ENCODE measurements around the gene USP2.
"Not testable (repeated sequence)": the region's sequence is repeated elsewhere in the genome, so short reads cannot be mapped to it uniquely, and the experiment has no call there.

USP2 gene

DNA sequence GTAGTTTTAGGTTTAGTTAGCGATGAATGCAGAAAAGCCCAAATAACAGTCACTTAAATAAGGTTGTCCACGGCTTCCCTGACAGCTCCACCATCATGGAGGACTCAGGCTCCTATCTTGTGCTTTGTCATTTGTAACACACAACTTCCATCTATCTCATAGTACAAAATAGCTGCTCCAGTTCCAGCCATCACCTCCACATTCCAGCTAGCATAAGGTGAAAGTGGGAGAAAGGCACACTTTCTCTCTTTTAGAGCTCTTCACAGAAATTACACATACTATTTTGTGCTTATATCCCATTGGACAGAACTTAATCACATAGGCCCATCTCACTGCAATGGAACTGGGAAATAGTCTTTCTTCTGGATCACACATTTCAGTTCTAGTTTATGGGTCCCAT is 32.8 kb upstream of the USP2 start:
- DNase-seq (ENCODE audit: low read depth), result no peak

DNA sequence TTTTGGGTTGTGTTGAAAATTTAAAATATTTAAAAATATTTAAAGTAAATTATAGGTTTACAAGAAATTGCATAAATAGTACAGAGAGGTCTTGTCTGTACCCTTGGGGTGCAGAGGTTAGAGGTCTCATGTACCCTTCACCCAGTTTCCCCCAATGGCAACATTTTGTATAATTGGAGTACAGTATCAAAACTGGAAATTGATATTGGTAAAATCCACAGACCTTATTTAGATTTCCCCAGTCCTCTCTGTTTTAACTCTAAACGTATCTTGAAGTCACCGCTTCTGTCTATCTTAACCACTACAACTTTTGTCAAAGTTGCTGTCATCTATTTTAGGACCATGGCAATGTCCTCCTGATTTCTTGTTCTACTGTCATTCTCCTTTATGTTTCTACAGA is 30.6 kb upstream of the USP2 start:
- DNase-seq (ENCODE audit: low read depth), result no peak

DNA sequence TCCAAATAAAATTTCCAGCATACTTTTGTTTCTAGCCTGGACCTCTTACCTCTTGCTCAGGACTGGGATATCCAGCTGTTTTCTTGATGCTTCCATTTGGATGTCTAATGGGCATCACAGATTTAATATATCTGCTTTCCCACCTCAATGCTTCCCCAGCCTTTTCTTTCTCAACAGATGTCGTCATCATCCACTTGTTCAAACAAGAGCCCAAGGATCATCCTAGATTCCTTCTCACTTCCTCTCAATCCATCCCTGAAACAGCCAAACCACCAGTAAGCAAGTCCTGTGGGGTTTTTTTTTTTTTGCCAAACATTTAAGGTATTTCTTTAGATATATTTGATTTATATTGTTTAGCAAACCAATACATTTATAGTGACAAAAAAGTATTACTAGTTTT is 29.0 kb upstream of the USP2 start:
- DNase-seq (ENCODE audit: low read depth), result no peak

DNA sequence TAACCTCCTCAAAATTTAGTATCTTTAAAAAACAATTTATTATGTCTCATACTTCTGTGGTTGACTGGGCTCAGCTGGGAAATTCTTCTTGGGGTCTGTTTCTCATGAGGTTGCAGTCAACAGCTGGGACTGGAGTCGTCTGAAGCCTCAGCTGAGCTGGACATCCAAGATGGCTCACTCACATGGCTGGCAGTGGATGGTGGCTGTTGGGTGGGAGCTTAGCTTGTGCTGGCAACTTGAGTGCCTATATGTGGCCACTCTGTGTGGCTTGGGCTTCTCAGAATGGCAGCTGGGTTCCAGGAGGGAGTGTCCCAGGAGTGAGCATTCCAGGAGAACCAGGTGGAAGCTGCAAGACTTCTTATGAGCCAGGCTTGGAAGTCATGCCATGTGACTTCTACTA is 28.2 kb upstream of the USP2 start:
- no peak for DNase-seq (ENCODE audit: low read depth)

DNA sequence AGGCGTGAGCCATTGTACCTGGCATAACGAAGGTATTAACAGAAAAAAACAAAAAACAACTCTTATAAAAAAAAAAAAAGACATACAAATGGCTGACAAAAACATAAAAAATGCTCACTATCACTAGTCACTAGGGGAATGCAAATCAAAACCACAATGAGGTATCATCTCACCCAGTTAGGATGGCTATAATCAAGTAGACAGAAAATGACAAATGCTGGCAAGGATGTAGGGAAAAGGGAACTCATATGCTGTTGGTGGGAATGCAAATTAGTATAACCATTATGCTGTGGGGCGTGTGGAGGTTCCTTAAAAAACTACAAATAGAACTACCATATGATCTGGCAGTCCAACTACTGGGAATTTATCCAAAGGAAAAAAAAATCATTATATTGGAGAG is 24.5 kb upstream of the USP2 start:
- DNase-seq (ENCODE audit: low read depth), result no peak

DNA sequence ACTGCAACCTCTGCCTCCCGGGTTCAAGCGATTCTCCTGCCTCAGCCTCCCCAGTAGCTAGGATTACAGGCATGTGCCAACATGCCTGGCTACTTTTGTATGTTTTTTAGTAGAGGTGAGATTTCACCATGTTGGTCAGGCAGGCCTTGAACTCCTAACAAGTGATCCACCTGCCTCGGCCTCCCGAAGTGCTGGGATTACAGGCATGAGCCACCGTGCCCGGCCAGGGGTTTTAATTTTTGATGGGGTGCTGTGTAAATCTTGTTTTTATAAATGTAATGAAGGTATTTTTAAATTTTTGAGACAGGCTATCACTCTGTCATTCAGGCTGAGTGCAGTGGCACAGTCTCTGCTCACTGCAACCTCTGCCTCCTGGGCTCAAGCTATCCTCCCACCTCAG is 24.0 kb upstream of the USP2 start:
- not testable (repeated sequence) for DNase-seq (ENCODE audit: low read depth)

DNA sequence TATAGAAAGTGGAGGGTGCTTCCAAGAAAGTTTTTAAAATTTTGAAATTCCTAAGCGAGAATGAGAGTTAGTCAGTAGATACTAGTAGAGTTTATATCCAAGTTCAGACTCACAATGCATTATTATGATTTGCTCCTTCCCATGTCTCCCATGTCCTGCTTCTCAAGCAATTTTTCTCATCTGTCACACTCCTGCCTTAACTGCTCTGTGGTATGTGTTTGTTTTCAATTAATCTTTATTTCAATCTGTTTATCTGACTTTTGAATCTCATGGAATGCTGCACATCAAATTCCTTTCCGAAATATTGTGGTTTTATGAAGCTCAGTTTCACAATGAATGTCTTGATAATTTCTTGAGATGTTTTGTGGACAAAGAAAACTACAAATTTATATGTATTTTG is 23.4 kb upstream of the USP2 start:
- no peak for DNase-seq (ENCODE audit: low read depth)

DNA sequence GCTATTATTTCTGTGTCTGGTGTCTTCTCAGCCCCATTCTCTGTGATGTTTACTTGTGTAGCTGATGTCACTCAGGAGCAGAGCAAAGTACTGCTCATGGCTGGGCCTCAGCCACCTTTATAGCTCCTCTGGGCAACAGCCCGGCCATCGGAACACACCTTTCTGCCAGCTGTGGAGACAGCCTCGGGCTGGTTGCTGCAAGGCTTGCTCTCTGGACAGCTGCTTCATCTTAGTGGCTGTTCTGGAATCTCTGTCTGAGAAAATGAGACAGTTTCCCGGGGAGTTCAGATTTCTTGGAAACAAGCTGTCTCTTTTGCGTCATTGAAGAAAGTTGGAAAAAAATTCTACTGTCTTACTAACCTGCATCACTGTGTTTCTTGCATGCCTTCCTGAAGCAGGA is 21.5 kb upstream of the USP2 start:
- DNase-seq (ENCODE audit: low read depth), result no peak

DNA sequence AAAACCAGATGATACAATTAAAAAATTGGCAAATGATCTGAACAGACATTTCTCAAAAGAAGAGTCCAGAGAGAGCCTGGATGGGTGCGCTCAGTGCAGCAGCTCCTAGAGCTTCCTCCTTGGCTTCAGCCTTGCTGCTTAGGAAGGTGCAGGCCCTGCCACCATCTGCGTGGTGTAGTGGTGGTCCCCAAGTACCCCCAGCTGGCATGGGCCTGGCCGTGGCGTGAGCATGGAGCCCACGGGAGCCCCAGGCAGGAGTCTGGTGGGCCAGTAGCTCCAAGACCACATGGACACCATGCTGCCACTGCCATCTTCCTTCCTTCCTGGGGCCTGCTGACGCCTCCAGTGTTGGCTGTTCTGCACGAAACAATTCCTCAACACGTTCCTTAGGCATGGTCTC is 21.0 kb upstream of the USP2 start:
- DNase-seq (ENCODE audit: low read depth), result no peak

DNA sequence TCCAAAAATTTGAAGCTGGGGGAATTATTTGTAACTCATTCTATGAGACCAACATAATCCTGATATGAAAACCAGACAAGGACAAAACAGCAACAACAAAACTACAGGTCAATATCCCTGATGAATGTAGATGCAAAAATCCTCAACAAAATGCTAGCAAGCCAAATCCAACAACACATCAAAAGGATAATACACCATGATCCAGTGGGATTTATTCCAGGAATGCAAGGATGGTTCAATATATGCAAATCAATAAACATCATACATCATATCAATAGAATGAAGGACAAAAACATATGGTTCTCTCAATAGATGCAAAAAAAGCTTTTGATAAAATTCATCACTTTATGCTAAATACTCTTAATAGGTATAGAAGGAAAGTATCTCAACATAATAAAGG is 19.4 kb upstream of the USP2 start:
- DNase-seq (ENCODE audit: low read depth), result no peak

DNA sequence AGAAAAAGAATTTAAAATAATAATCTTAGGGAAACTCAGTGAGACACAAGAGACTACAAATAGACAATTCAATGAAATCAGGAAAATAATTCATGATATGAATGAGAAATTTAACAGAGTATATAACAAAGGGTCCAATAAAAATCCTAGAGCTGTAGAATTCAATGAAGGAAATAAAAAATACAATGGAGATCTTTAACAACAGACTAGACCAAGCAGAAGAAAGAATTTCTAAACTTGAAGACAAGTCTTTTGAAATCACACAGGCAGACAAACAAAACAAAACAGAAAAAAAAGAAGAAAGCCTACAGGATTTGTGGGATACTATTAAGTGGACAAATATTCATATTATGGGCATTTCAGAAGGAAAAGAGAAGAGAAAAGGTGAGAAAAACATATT is 16.2 kb upstream of the USP2 start:
- no peak for DNase-seq (ENCODE audit: low read depth)

DNA sequence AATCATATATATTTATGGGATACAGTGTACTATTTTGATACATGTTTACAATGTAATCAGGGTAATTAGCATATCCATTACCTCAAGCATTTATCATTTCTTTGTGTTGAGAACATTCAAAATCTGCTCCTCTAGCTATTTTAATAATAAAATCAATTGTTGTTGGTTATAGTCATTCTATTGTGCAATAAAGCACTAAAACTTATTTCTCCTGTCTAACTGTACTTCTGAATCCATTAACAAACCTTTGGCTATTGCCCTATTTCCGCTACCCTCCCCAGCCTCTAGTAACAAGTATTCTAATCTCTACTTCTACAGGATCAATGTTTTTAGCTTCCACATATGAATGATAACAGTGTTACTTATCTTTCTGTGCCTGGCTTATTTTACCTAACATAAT is 15.3 kb upstream of the USP2 start:
- no peak for DNase-seq (ENCODE audit: low read depth)

DNA sequence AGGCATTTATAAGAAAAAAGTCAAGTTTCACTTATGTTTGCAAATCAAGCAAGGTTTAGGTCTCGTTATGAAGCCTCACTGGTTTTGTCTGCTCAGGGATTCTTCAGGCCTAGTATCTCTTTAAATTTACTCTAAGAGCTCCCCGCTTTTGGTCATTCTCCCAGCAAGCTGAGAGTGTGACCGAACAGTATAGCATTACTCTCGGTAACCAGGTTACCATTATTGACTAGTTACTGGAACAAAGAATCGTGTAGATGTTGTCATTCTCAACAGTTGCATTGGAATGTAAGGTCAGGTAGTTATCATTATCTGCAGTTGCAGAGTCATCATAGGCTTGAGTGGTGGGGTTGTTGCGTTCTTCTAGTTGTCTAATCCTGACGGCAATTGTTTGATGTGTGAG is 9.8 kb upstream of the USP2 start:
- DNase-seq (ENCODE audit: low read depth), result no peak

DNA sequence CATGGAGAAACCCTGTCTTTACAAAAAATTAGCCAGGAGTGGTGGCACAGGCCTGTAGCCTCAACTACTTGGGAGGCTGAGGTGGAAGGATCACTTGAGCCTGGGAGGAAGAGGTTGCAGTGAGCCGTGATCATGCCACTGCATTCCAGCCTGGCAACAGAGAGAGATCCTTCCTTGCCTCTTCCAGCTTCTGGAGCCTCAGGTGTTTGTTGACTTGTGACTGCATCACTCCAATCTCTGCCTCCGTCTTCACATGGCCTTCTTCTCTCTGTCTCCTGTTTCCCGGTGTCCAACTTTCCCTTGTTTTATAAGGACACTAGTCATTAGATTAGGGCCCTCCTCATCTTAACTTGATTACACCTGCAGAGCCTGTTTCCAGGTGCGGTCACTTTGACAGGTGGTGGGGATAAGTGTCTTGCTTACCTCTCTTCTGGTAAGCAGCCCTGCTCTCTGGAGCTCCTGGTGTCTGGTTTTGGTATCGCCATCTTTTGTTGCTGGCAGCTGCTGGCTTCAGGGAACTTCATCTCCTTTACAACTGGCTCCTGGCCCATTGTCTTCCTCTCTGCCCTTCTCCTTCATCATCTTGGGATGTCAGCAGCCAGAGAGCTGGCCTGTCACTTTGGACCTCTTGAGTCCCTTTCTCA is 8.2 kb upstream of the USP2 start:
- DNase-seq (ENCODE audit: low read depth), result no peak

DNA sequence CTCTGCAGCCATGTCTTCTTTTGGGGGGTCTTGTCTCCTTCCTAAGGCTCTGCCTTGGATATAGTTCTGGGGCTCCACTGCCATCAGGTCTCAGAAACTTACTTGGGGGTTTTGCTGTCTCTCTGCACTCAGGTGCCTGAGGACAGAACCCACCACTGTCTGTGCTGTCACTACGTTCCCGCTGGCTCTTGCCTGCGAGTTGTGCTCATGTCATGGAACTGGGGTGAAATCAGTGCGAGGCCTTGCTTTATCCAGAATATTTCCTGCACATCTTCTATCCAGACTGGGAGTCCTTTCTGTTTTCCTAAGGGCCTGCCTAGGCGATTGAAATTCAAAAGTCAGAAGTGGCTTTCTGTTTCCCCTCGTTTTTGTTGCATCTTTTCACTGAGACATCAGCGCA is 6.6 kb upstream of the USP2 start:
- DNase-seq (ENCODE audit: low read depth), result no peak

DNA sequence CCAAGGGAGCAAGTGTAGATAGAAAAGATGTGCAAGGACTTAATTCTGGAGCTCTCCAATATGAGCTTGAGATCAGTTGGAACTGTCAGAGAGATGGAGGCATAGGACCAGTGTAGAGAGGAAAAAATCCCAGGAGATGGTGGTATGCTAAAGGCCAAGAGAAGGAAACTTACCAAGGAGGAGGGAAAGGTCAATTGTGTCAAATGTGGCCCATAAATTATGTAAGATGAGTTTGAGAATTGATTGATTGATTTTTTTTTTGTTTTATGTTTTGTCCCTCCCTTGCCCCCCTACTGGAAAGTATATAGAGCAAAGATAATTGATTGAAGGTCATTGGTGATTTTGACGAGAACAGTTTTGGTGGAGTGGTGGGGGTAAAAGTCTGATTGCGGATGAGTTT is 2.8 kb upstream of the USP2 start:
- DNase-seq (ENCODE audit: low read depth), result no peak

DNA sequence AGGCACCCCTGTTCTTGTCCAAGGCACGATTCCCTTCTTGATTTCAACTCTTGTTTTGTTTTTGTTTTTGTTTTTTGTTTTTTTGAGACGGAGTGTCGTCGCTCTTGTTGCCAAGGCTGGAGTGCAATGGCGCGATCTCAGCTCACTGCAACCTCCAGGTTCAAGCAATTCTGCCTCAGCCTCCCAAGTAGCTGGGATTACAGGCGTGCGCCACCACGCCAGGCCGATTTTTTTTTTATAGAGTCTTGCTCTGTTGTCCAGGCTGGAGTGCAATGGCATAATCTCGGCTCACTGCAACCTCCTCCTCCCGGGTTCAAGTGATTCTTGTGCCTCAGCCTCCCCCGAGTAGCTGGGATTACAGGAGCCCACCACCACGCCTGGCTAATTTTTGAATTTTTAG is 1.0 kb upstream of the USP2 start:
- DNase-seq (ENCODE audit: low read depth), result not testable (repeated sequence)

DNA sequence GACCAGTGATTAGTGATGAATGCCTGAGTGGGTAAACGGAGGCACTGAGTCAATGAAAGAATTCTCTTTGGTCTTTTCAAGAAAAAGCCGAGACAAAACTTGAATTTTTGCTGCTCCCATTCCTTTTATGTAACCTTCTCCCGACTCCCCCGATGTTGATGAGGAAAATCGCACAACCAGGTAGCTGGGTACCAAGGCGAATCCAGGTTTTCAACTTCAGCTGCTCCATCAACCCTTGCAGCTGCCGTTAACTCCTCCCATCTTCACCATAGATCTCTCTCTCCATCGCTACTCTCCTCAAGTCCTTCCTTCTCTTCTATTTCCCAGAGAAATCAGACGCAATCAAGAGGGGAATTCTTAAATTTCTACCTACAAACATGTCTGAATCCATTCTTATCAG is 611 bp upstream of the USP2 start:
- DNase-seq (ENCODE audit: low read depth), result no peak

DNA sequence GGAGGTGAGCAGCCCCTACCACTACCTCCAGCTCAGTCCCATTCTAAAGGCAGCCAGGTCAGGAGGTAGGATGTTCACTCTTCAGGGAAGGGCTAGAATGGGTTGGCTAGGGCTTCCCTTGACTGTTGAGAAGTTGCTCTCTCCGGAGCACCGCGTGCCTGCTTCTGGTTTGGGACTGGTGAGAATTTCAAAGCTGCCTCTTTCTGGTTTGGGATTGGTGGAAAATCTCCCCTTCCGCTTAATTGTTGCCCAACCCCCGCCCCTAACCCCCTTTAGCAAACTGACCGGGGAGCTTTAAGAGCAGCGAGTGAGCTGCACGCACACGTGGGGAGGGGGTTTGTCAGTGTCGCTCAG is 686 bp downstream of the USP2 start:
- no peak for DNase-seq (ENCODE audit: low read depth)

DNA sequence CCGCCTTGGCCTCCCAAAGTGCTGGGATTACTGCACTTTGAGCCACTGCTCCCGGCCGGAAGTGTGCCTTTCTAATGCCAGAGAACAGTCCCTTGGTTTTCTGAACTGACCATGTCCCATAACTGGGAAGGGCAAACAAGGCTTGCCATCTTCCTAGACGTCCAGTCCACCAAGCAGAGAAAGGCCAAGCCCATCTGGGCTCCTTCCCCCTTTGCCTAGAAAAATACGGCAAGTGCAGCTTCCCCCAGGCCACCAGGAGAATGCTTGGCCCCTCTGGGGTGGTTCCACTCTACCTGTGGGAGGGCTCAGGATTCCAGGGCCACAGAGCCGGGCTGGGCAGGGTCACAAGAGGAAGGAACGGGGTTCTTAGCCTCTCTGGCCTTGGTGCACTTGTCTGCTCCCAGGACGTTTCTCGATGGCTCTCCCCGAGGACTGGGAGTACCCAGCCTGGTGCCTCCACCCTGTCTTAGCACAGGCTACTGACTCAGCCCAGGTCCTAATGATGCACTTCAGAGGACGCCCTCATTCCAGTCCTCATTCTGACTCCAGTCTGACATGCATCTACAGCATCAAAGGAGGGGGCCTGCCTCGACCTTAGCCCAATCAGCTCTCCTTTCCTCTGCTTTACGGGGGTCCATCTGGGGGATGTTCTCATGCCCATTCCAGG is 1.2 kb downstream of the USP2 start:
- no peak for DNase-seq (ENCODE audit: low read depth)

DNA sequence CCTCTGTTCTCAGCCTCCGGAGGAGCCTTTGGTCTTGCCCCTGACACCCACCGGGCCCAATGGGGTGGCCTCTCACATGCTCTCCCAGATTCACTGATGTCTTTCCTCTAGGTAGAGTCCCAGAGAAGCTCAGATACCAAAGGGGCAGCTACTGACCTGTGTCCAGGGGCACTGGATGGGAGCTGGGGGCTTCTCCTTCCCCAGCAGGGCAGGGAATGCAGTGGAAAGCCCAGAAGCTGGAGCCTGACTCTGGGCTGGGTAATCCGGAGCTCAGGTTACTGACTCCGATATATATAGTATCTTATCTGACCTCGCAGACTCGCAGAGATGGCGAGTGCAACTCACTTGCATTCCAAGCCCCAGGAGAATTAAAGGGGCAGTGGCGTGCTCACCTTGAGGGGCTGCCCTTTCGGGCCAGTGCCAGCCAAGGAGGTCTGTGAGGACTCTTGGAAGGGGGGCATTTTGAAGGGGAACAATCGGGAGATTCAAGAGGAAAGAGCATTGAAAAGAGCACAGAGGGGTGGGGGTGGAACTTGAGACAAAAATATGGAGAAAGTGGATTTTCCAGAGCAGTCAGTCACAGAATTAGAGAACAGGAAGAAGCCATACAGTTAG is 2.5 kb downstream of the USP2 start:
- no peak for DNase-seq (ENCODE audit: low read depth)

DNA sequence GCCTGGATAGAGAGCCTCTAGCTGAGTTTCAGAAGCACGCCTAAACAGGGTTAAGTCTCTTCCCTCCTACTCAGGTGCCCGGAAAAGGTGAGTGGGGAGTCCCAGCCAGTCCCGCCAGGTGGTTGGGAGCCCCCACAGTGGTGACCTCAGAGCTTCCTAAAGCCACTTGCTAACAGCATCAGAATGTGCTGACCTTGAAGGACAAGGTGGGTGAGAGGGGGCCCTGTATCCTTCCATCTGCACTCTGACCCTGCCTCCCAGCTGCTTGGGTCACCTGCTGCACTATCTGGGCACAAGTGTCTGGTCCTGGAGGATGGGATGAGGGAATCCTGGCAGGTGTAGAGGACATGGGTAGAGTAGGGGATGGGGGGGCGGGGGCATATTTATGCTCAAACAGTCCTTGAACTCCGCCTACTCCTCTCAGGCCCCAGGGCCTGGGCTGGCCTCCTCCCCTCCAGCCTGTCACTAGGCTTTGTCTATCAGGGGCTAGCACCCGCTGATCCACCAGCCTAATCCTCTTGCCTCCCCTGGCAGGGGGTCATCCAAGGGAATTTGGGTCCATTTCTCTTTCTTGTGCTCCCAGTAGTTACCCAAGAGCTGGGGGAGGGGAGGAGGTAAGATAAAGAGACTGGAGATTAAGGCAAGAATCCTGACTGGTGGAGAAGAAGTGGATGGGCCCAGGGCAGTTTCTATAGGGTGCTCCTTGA is 3.4 kb downstream of the USP2 start:
- no peak for DNase-seq (ENCODE audit: low read depth)

DNA sequence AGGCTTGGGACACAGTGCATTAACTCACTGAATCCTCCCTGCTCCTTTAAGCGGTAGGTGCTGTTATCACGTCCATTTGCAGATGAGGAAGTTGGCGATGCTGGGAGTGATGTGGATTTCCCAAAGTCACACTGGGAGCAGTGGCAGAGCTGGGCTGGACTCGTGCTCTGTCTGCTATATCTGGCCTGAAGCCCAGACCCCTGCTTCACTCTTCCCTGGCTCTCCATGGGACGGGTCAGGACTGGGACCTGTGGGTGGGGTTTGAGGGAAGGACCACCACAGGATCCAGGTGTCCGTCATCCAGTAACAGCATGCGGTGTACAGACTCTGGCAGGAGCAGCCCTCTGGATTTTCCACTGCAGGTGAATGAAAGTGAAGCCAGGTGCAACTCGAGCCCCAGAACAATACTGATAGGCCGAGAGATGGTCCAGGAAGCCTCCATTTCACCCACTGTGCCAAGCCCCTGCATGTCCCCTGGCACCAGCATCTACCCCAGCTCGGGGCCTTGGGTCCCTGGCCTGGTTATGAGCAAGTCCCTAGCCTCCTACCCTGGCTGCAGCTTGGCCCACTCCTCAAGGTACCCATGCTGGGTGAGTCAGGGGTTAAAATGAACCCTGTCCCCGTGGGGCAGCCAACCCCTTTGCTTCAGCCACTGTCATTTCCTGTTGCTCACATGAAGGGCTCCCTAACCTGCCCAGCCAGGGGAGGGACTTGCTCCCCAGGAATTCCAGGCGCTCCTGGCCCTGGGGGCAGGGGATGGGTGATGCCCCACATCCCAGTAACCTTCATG is 4.2 kb downstream of the USP2 start:
- DNase-seq (ENCODE audit: low read depth), result no peak

All from stimulated activated CD8-positive, alpha-beta memory T cell treated with anti-CD3 and anti-CD28 coated beads, Interleukin-4, amount 100 ng/mL, for 24 hours (primary cell).